CD4-positive, CD25-positive, alpha-beta regulatory T cell (primary cell): ENCODE results near the gene MTG1. TPM values are rescaled to one million over a fixed set of nuclear protein-coding genes. Genes with fewer than 3 reads are reported as not detected.

ENCODE experiments used
- ATAC-seq, 2 donors: fragments of 150-1000 bp; cut with Tn5 transposase; one replicate each; pipeline ENCODE4 v1.10.0; 2021; ENCODE audit warnings: low read depth in 2 of 2, moderate number of reproducible peaks in 2 of 2, moderate library complexity in 1 of 2
- DNase-seq, 3 donors: peaks; one replicate each; pipeline versions ENCODE4 v3.0.0 to v3.0.0-alpha.2; 2012 to 2022; ENCODE audit warnings: mixed read lengths in 1 of 3
- H3K27ac ChIP-seq: one replicate; pipeline ENCODE4 v1.7.0; 2013; ENCODE audit warnings: mild to moderate bottlenecking, low read length; ENCODE audit not compliant: insufficient read depth, poor library complexity, severe bottlenecking
- H3K27me3 ChIP-seq: one replicate; pipeline ENCODE4 v1.7.0; 2013; ENCODE audit warnings: low read length; ENCODE audit not compliant: control insufficient read depth, insufficient read depth
- H3K36me3 ChIP-seq: one replicate; pipeline ENCODE4 v1.7.0; 2013; ENCODE audit warnings: mild to moderate bottlenecking, low read length, moderate library complexity; ENCODE audit not compliant: control insufficient read depth, insufficient read depth
- H3K4me1 ChIP-seq: 2 replicates; pipeline ENCODE4 v1.7.0; 2013; ENCODE audit warnings: mild to moderate bottlenecking, low read length; ENCODE audit not compliant: insufficient read depth, control insufficient read depth, poor library complexity, severe bottlenecking
- H3K4me3 ChIP-seq: one replicate; pipeline ENCODE4 v1.7.0; 2013; ENCODE audit warnings: low read depth, mild to moderate bottlenecking, low read length, moderate library complexity
- H3K9me3 ChIP-seq, 2 experiments: 1 replicate in 1 of 2; 2 replicates in 1 of 2; pipeline ENCODE4 v1.7.0; 2013; ENCODE audit warnings: low read length in 2 of 2, mild to moderate bottlenecking in 1 of 2, moderate library complexity in 1 of 2; ENCODE audit not compliant: control insufficient read depth in 2 of 2
- H3K27ac Mint-ChIP-seq, 3 donors: one replicate each; pipeline ENCODE4 v1.8.0; 2020 to 2022; ENCODE audit warnings: mild to moderate bottlenecking in 3 of 3, mixed read lengths in 3 of 3, moderate library complexity in 2 of 3
- H3K27me3 Mint-ChIP-seq: one replicate; pipeline ENCODE4 v1.8.0; 2022; ENCODE audit warnings: mild to moderate bottlenecking, mixed read lengths
- H3K36me3 Mint-ChIP-seq: one replicate; pipeline ENCODE4 v1.8.0; 2020; ENCODE audit warnings: mixed read lengths
- H3K4me1 Mint-ChIP-seq, 4 donors: one replicate each; pipeline ENCODE4 v1.8.0; 2020 to 2022; ENCODE audit warnings: mixed read lengths in 4 of 4, mild to moderate bottlenecking in 1 of 4
- H3K4me3 Mint-ChIP-seq, 4 donors: one replicate each; pipeline ENCODE4 v1.8.0; 2020 to 2022; ENCODE audit warnings: mild to moderate bottlenecking in 4 of 4, mixed read lengths in 4 of 4, moderate library complexity in 3 of 4
- H3K9me3 Mint-ChIP-seq, 7 donors: one replicate each; pipeline ENCODE4 v1.8.0; 2020 to 2022; ENCODE audit warnings: mixed read lengths in 7 of 7, mild to moderate bottlenecking in 3 of 7, moderate library complexity in 2 of 7
- polyA plus RNA-seq, 4 donors: library from polyadenylated mRNA; unstranded; fragments of 300-500 nt; fragmentation: Illumina TruSeq; gene quantifications; one replicate each; pipeline ENCODE4 v1.2.3, GENCODE V29; 2021
- total RNA-seq: library from RNA; stranded (reverse); gene quantifications from one replicate; pipeline ENCODE4 v1.2.3, GENCODE V29; 2022

MTG1 gene
- total and polyA plus RNA-seq, 5 donors from 2014 or later: 36.7 to 60.8 (median 37.6) TPM

DNA sequence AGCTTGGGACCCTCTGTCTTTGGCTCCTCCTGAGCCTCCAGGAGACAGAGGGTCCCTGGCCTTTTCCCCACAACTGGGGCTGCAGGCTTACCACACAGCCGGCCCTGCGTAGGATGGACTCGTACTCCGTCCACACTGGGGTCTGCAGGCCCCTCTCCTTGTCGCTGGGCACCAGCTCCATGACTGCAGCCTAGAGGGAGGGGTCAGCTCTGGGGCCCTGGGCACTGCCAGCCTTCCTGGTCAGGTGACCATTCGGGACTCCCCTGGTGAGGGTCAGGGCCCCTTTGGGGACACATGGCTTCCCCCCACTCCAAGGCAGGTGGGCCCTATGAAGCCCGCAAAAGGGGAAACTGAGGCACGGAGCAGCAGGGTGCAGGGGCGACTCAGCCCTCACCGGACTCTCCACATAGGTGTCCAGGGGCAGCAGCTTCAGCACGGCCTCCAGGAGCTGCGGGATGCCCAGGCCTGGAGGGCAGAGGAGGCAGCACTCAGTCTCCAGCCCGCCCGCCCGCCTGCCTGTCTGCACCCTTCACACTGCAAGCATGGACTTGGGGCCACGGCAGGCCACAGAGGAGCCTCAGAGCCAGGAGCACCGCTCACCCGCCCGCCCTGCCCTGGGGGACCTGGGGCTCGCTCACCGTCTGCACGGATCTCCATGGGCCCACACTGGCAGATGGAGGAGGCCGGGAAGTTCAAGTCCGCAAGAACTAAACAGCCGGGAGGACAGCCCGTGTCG, 37.2 kb upstream of the MTG1 start:
- peak overlapping the region in 2 of 3 donors; percentile 56 to 73 for H3K27ac Mint-ChIP-seq
- peaks cover 4% of the 10 kb centered on the region for H3K36me3 Mint-ChIP-seq
- Histone ChIP-seq H3K27ac (no peak overlapping the region), H3K4me1 (peaks cover 18% of the 10 kb centered on the region), H3K36me3 (no peaks in the 10 kb centered on the region), H3K9me3 (no peaks in the 10 kb centered on the region), H3K4me3 (no peak overlapping the region), H3K27me3 (no peaks in the 10 kb centered on the region)
- peak overlapping the region in 3 of 4 donors; percentile 69 to 85 (median 78) for H3K4me3 Mint-ChIP-seq
- no peak for ATAC-seq
- DNase-seq: no peak
- H3K4me1 Mint-ChIP-seq: peaks cover 0 to 17% (median 6%) of the 10 kb centered on the region in 4 donors
- no peaks in the 10 kb centered on the region for H3K9me3 Mint-ChIP-seq
- H3K27me3 Mint-ChIP-seq: peaks cover 4% of the 10 kb centered on the region

DNA sequence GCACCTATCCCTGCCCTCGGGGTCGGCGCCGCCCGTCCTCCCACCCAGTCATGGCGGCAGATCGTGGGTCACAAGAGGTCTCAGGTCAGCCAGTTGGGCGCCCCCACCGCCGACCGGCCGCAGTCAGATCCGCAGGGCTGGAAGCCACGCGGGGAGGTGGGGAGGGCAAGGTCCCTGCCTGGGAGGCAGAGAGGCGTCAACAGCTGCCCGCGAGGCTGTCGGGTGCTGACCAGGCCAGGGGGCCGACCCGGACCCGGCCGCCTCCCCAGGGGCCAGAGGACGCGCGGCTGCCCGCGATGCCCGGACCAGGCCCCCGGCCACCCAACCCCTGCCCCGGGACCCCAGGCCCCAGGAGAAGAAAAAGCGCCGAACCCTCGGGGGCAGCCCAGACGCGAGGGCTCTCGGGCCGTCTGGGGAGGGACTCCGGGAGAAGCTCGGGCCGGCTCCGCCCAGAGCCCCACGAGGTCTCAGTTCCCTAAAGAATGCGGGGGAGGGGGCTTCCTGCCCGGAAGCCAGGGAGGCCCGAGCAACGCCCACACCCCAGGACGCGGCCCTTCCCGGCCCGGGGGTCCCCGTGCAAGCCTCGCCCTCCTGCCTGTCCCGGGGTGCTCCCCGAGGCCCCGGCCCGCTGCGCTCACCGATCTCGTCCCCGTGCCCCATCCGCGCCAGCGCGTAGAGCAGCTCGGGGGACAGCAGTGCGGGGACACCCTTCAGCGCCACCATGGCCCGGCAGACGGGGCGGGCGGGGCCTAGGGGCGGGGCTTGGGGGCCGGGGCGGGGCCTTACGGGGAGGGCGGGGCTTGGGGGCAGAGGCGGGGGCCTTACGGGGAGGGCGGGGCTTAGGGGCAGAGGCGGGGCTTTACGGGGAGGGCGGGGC, 36.4 kb upstream of the MTG1 start, which contains the start of gene FUOM:
TSS of gene FUOM (minus strand) at position 735 of the 877 bp plus-strand sequence. CDS start at position 723, 12 bp downstream.
- no peaks in the 10 kb centered on the region for H3K9me3 ChIP-seq
- ATAC-seq (peak; percentile 83), DNase-seq (peak; percentile 68 to 72 (median 69))
- H3K4me1 ChIP-seq: peaks cover 18% of the 10 kb centered on the region
- H3K9me3 Mint-ChIP-seq: no peaks in the 10 kb centered on the region
- H3K27ac Mint-ChIP-seq: peak within 1 kb of the TSS in 1 of 3 donors; percentile 73
- H3K4me3 ChIP-seq: no peak within 1 kb of the TSS
- H3K4me3 Mint-ChIP-seq: peak within 1 kb of the TSS in 3 of 4 donors; percentile 76 to 85 (median 78)
- peaks cover 12% of the 10 kb centered on the region for H3K36me3 Mint-ChIP-seq
- peaks cover 0 to 22% (median 7%) of the 10 kb centered on the region in 4 donors for H3K4me1 Mint-ChIP-seq
- peak within 1 kb of the TSS; percentile 51 for H3K27ac ChIP-seq
- H3K36me3 ChIP-seq: no peaks in the 10 kb centered on the region
- no peaks in the 10 kb centered on the region for H3K27me3 ChIP-seq
- peaks cover under 1% of the 10 kb centered on the region for H3K27me3 Mint-ChIP-seq

DNA sequence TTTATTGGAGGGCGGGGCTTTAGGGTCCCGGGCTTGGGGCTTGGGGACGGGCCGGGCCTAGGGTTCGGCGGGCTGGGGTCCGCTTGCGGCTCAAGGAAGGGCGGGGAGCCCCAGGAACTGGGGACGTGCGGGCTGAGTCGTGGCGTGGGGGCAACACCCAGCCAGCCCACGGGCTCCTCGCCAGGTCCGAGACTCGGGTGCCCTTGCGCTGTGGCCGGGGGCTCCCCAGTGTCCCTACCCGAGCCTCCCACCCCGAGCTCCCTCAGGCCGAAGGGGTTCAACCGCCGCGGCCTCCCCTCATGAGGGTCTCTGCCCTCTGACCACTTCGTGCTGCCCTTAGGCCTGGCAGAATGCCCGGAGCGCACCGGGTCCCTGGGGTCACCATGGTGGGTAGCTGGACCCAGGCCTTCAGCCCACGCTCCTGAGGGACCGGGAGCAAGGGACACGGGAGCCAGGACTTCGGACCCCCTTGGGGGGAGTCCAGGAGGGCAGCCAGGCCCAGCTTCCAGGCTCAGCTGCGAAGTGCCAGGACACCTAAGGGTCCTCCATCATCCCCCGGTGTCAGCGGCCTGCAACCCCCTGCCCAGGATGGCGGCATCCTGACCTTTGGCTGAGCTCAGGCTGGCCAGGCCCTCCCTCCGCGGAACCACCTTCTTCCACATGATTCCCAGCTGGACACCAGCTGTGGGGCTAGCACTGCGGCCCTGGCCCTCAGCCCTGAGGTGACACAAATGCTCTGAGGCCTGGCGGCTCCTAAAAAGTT, 35.6 kb upstream of the MTG1 start:
- Mint-ChIP-seq H3K36me3 (peaks cover 14% of the 10 kb centered on the region), H3K27me3 (no peaks in the 10 kb centered on the region), H3K9me3 (no peaks in the 10 kb centered on the region), H3K4me1 (peaks cover 0 to 22% (median 7%) of the 10 kb centered on the region in 4 donors), H3K4me3 (peak overlapping the region in 2 of 4 donors; percentile 46 to 70), H3K27ac (no peak overlapping the region)
- Histone ChIP-seq H3K27ac (no peak overlapping the region), H3K4me1 (peaks cover 18% of the 10 kb centered on the region), H3K36me3 (peaks cover 3% of the 10 kb centered on the region), H3K27me3 (no peaks in the 10 kb centered on the region), H3K4me3 (no peak overlapping the region), H3K9me3 (no peaks in the 10 kb centered on the region)
- ATAC-seq: no peak
- no peak for DNase-seq

DNA sequence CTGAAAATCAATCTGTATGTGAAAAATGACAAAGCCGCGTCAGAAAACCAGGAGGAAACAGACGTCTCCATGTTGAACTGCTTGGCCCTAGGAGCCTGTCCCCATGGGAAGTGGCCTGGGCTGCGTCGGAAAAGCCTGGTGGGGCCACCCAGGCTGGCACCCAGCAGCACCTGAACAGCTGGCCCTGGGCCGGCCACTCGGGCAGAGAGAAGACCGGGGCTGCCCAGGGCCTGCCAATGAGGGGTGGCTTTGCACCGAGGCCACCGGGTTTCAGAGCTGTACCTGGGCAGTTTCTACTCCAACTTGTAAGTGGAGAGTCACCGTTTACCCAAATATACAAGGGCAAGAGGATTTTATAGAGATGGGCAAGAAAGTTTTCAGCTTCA, 35.0 kb upstream of the MTG1 start:
- Mint-ChIP-seq H3K27ac (no peak overlapping the region), H3K27me3 (no peaks in the 10 kb centered on the region), H3K9me3 (no peaks in the 10 kb centered on the region), H3K36me3 (peaks cover 15% of the 10 kb centered on the region), H3K4me1 (peaks cover 0 to 22% (median 7%) of the 10 kb centered on the region in 4 donors), H3K4me3 (peak overlapping the region in 2 of 4 donors; percentile 48 to 70)
- DNase-seq (no peak), ATAC-seq (no peak)
- Histone ChIP-seq H3K4me1 (peaks cover 18% of the 10 kb centered on the region), H3K36me3 (peaks cover 3% of the 10 kb centered on the region), H3K27me3 (no peaks in the 10 kb centered on the region), H3K9me3 (no peaks in the 10 kb centered on the region), H3K4me3 (no peak overlapping the region), H3K27ac (no peak overlapping the region)

DNA sequence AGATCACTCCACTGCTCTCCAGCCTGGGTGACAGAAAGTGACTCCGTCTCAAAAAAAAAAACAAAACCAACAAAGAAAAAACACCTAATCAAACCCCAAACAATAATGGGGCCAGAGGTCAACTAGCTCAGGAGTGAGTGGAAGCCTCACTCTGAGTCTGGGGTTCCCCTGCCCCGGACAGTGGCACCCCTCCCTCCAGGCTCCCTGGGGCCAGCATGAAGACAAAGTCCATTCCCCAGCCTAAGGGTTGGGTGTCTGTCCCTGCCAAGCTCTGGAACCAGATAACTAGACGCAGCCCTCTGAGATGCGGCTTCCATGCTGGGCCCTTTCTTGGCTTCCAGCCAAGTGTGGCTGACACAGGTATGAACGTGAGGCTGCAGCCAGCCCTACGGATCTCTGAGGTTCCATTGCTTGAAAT, 34.4 kb upstream of the MTG1 start:
- DNase-seq (peak in 2 of 3 donors; percentile 15 to 50), ATAC-seq (no peak)
- H3K9me3 ChIP-seq: no peaks in the 10 kb centered on the region
- H3K27ac ChIP-seq: no peak overlapping the region
- H3K36me3 ChIP-seq: peaks cover 3% of the 10 kb centered on the region
- Mint-ChIP-seq H3K27me3 (no peaks in the 10 kb centered on the region), H3K4me3 (no peak overlapping the region), H3K36me3 (peaks cover 18% of the 10 kb centered on the region), H3K9me3 (no peaks in the 10 kb centered on the region), H3K27ac (peak overlapping the region in 2 of 3 donors; percentile 48 to 64), H3K4me1 (peaks cover 0 to 22% (median 7%) of the 10 kb centered on the region in 4 donors)
- peaks cover 18% of the 10 kb centered on the region for H3K4me1 ChIP-seq
- H3K4me3 ChIP-seq: no peak overlapping the region
- H3K27me3 ChIP-seq: no peaks in the 10 kb centered on the region

DNA sequence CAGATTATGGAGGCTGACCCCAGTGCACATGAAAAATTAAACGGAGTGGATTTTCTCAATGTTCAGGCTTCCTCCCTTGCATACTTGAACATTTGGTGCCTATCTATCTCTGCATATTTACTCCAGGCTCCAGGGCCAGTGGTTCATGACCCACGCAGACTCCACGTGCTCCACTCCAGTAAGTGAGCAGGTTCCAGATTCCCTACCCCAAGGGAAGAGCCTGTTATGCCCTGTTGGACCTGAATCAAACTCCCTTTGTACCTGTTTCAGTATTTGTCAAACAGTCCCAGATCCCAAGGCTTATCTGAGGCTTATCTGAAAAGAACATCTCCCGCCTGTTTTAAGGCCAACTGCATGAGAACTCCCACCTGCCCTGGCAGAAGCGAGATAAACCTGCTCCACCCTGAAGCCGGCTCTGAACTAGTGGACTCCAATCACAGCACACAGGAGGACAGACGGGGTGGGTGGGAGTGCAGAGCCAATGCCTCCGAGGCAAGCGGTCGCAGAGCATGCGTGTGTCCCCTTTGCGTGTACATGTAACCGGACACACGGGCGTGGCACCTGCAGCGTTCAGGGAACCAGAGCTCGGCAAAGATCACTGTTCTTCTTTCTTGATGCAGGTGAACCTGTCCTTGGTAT, 33.9 kb upstream of the MTG1 start:
- Mint-ChIP-seq H3K36me3 (peaks cover 21% of the 10 kb centered on the region), H3K4me1 (peaks cover 0 to 22% (median 7%) of the 10 kb centered on the region in 4 donors), H3K9me3 (no peaks in the 10 kb centered on the region), H3K4me3 (peak overlapping the region in 2 of 4 donors; percentile 1 to 2), H3K27ac (peak overlapping the region in 2 of 3 donors; percentile 39 to 64), H3K27me3 (no peaks in the 10 kb centered on the region)
- no peaks in the 10 kb centered on the region for H3K9me3 ChIP-seq
- ATAC-seq: no peak
- peaks cover 3% of the 10 kb centered on the region for H3K36me3 ChIP-seq
- DNase-seq: no peak
- no peaks in the 10 kb centered on the region for H3K27me3 ChIP-seq
- H3K27ac ChIP-seq: no peak overlapping the region
- H3K4me3 ChIP-seq: no peak overlapping the region
- peaks cover 18% of the 10 kb centered on the region for H3K4me1 ChIP-seq

DNA sequence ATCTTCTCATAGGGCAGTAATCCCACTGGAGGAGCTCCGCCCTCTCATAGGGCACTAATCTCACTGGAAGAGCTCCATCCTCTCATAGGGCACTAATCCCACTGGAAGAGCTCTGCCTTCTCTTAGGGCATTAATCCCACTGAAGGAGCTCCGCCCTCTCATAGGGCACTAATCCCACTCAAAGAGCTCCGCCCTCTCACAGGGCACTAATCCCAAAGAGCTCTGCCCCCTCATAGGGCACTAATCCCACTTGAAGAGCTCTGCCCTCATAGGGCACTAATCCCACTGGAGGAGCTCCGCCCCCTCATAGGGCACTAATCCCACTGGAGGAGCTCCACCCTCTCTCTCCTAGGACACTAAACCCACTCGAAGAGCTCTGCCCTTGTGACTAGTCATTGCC, 32.7 kb upstream of the MTG1 start:
- Mint-ChIP-seq H3K4me3 (peak overlapping the region; percentile 33 to 69 (median 47)), H3K36me3 (peaks cover 21% of the 10 kb centered on the region), H3K27ac (peak overlapping the region; percentile 42 to 88 (median 87))

More for the DNA sequence above, 32.7 kb upstream of the MTG1 start:
- H3K27me3 ChIP-seq: no peaks in the 10 kb centered on the region
- DNase-seq (no peak), ATAC-seq (no peak)
- no peak overlapping the region for H3K27ac ChIP-seq
- H3K9me3 Mint-ChIP-seq: no peaks in the 10 kb centered on the region
- no peaks in the 10 kb centered on the region for H3K27me3 Mint-ChIP-seq
- peaks cover 8% of the 10 kb centered on the region for H3K36me3 ChIP-seq
- peak overlapping the region; percentile 6 for H3K4me3 ChIP-seq
- H3K9me3 ChIP-seq: no peaks in the 10 kb centered on the region
- peaks cover 14% of the 10 kb centered on the region for H3K4me1 ChIP-seq
- H3K4me1 Mint-ChIP-seq: peaks cover 0 to 19% (median 7%) of the 10 kb centered on the region in 4 donors
